ENCODE data around the gene COCH.

The COCH gene

DNA sequence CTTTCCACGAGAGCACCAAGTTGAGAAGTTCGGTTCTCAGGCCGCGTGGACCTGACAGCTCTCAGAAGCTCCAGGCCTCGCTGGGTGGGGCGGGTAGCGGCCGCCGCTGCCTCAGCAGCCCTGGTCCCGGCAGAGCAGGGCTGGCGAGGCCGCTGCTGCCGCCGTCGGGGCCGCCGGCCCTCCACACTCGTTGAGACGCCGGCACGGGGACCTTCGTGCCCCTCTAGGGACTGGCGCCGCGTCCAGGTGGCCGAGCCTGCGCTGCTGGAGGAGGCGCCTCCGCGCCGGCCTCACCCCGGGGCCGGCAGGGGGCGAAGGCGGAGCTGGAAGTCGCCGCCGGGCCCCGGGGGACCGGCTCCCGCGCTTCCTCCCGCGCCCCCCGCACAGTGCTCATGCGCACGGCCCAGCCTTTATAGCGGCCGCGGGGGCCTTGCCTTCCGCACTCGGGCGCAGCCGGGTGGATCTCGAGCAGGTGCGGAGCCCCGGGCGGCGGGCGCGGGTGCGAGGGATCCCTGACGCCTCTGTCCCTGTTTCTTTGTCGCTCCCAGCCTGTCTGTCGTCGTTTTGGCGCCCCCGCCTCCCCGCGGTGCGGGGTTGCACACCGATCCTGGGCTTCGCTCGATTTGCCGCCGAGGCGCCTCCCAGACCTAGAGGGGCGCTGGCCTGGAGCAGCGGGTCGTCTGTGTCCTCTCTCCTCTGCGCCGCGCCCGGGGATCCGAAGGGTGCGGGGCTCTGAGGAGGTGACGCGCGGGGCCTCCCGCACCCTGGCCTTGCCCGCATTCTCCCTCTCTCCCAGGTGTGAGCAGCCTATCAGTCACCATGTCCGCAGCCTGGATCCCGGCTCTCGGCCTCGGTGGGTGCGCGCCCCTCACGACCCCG is at the start of gene COCH:
Gene COCH, plus strand, starts transcription at position 440 of the 879 bp plus-strand sequence. Its CDS starts 380 bp downstream, at position 820.
- FAIRE-seq (peak; percentile 53), DNase-seq (ENCODE audit: insufficient read length, low spot score) (peak; percentile 66)

DNA sequence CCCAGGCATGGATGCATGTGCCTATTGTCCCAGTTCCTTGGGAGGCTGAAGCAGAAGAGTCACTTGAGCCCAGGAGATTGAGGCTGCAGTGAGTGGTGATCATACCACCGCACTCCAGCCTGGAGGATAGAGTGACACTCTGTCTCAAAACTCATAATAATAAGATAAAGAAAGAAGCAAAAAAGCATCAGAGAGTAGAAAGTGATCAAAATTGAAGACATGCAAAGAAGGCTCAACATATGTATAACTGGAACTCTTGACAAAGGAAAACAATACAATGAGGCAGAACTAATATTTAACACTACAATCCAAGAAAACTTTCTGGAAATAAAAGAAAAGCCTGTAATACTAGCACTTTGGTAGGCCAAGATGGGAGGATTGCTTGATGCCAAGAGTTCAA is 48.3 kb upstream of the COCH start:
- FAIRE-seq (no peak), DNase-seq (ENCODE audit: insufficient read length, low spot score) (no peak)

DNA sequence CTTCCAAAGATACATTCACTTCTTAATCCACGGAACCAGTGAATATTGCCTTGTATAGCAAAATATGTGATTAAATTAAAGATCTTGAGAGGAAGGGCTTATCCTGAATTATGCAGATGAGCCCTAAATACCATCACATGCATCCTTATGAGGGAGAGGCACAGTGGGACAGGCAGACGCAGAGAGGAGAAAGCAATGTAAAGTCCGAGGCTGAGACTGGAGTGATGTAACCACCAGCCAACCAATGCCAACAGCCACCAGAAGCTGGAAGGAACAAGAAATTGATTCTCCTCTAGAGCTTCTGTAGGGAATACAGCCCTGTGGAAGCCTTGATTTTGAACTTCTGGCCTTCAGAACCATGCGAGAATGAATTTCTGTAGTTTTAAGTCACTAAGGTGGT is 44.5 kb upstream of the COCH start:
- FAIRE-seq: no peak

DNA sequence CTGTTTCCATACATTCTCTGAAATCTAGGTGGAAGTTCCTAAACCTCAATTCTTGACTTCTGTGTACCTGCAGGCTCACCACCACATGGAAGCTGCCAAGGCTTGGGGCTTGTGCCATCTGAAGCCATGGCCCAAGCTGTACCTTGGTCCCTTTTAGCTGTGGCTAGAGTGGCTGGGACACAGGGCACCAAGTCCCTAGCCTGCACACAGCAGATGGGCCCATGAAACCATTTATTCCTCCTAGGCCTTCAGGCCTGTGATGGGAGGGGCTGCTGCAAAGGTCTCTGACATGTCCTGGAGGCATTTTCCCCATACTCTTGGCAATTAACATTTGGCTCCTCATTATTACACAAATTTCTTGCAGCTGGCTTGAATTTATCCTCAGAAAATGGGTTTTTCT is 40.0 kb upstream of the COCH start:
- no peak for DNase-seq (ENCODE audit: insufficient read length, low spot score)
- no peak for FAIRE-seq

More for the DNA sequence above, 44.5 kb upstream of the COCH start:
- DNase-seq (ENCODE audit: insufficient read length, low spot score): no peak

DNA sequence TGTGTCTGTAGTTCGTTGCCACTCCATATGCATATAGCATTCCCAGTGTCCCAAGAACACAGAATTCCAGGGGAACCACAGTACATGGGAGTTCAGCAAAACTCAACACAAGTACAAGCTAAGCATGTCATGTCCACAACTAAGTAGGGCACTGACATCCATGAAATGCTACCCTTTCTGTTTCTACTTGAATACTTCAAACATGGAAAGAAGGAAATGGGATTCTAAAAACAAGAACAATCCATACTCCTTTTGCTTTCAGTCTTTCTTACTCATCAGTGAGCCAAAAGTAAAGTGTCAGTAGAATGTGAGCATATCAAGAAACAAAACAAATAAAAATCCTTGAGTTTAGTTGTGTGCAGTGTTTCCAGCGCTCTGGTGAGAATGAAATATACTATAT is 36.0 kb upstream of the COCH start:
- no peak for DNase-seq (ENCODE audit: insufficient read length, low spot score)
- no peak for FAIRE-seq

DNA sequence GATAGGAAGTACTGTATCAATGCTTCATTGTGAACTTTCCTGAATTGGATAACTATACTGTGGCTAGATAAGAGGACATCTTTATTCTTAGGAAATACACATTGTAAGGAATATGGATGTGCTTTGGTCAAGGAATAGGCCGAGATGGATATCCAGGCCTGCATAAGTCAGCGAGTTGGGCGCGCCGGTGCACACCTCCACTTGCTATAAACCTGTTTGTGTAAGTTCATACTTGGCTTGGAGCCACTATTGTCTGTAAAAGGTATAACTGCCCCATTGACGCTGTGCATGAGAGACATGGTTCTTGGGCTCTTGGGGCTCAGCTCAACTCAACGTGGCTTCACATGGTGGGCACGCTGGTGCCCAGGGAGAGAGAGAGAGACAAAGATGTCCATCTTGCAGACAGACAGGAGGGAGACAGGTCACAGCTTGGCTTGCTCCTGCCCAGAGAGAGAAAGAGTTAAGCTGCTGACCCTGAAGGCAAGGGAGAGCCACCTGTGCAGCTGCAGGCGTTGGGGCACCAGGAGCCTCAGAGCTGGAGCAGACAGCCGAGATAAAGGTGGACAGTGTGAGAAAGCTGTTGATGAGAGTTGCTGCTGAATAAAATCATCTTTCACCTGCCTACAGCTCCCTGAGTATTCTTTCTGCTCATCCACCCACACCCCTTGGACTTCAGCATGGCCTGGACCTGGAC is 34.1 kb upstream of the COCH start:
- FAIRE-seq (no peak), DNase-seq (ENCODE audit: insufficient read length, low spot score) (no peak)

DNA sequence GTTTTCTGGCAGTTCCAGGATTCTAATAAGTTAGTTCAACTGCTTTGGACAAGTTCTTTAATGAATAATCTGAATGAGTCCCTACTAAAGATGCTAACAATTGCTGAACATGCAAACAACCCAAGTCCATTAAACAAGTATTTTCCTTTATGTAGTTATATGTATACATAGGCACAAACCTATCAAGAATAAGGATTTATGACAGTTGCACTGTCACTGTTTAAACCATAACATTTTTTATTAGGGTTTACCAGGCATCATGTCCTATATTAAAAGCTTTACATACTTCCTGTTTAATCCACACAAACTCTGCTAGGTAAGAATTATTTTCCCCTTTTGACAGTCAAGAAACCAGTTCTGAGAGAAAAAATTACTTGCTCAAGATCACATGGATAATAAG is 31.9 kb upstream of the COCH start:
- DNase-seq (ENCODE audit: insufficient read length, low spot score) (no peak), FAIRE-seq (no peak)

DNA sequence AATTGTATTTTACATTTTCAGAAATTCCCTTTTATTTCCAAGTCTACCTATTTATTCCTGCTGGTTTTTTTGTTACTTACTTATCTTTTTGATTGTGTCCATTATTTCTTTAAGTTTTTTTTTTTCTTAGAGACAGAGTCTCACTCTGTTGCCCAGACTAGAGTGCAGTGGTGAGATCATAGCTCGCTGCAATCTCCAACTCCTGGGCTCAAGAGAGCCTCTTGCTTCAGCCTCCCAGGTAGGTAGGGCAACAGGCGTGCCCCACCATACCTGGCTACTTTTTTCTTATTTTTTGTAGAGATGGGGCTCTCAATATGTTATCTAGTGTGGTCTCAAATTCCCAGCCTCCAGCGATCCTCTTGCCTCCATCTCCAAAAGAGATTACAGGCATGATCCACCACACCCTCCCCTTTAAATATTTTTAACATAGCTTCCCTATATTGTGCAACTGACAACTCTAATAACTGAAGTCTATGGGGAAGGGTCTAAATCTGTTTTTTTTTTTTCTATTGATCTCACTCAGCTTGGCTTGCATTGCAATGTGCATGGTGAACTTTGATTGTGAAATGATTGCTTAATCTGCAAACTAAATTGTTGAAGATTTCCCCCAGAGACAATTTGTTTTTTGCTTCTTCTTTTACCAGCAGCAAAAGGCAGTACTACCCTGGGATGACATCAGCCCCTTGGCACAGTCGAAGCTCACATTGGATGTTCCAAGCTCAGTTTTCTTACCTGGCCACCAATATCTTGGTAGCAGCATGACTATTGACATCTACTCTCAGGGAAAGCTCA is 25.7 kb upstream of the COCH start:
- FAIRE-seq: no peak
- DNase-seq (ENCODE audit: insufficient read length, low spot score): no peak

DNA sequence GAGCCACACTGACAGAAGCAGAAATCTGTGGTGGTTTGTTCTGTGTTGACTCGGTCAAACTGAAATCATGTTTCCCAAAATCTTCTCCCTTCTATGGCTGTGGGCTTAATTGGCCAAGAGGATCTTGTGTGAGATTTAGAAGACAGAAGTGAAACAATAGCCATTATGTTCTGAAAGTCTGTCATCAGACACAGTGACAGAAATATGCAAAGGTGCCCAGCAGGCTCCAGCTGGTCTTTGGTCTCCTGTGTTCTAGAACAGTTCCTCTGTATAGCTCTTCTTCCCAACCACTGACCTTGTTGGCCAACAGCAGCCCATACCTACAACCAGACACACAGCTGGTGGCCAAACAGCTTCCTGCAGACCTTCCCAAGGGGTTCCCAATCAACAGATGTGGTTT is 25.0 kb upstream of the COCH start:
- DNase-seq (ENCODE audit: insufficient read length, low spot score) (peak; percentile 14), FAIRE-seq (peak; percentile 94)

DNA sequence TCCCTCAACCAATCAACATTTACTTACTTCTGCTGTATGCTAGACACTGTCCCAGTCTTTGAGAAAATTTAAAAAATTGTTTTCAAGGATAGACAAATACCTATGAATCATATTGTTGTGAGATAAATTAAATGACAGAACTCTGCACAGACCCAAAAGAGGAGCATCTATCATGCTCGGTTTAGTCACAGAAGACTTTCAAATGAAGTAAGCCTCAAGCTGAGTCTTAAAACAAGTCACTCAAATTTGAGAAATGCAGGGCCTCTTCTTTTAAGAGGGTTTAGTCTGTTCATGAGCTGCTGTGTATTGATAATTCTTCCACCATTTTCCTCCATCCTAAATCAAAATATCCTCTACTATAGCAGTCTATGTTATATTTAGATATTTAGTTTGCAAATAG is 24.4 kb upstream of the COCH start:
- DNase-seq (ENCODE audit: insufficient read length, low spot score) (no peak), FAIRE-seq (no peak)

DNA sequence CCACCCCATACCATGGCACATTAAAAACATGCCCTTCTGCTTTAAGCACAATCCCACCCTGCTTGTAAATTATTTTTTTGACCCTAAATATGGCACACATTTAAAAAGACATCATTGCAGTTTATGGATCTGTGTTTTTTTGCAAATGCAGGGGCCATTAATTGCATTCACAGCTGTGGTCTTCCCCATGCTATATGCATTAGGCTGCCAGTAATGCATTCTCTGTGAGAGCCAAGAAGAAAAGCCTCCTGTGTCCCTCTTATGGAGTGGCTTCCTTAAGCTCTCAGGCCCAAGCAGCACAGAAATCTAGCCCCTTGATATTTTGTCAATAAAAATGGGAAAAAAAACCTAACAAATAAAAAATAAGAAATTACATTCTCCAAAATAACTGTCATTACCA is 20.4 kb upstream of the COCH start:
- no peak for FAIRE-seq
- DNase-seq (ENCODE audit: insufficient read length, low spot score): no peak

DNA sequence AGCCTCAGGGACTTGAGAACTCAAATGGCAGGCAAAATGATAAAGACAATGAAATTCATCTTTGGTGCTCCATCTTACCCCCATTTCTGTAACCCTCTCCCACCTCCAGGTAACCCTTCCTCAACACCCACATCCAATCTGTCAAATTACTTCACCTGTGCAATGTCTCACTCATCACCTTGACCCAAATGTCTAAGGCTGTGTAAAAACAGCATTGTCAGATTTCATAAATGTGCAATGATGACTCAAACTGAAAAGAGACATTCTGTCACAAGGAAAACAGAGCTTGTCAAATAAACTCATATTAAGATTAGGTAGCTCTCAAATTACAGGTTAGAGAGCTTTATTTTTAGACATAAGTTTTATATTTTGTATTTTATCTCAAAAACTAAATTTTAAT is 19.9 kb upstream of the COCH start:
- FAIRE-seq (no peak), DNase-seq (ENCODE audit: insufficient read length, low spot score) (no peak)

DNA sequence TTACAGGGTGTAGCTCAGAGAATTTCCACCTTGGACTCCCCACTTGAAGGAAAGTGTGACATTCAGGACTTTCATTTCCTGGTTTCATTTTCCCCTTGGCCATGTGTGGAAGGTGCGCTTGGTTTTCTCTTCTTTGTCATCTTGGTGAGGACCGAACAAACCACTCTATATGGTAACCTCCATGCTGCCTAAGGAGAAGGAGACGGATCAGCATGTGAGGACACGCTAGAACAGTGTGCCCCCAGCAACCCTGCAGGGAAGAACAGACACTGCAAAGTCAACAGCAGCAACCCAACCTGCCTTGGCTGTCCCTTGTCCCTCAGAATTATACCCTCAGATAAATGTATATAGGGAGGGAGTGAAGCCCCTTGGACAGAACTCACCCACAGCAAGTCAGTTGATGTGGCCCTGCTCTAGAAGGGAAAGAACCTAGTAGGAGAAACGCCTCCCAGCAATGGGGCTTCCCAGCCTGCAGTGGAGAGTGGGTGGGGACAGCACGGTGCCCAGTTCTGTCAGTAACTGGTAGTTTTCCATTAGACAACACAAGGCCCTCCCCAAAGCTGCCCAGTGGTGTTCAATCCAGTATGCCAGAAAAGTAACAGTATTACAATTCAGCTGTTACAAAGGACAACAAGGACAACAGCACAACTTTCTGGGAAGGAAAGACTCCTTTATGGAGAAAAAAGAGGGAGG is 18.9 kb upstream of the COCH start:
- peak; percentile 72 for FAIRE-seq
- DNase-seq (ENCODE audit: insufficient read length, low spot score): no peak

DNA sequence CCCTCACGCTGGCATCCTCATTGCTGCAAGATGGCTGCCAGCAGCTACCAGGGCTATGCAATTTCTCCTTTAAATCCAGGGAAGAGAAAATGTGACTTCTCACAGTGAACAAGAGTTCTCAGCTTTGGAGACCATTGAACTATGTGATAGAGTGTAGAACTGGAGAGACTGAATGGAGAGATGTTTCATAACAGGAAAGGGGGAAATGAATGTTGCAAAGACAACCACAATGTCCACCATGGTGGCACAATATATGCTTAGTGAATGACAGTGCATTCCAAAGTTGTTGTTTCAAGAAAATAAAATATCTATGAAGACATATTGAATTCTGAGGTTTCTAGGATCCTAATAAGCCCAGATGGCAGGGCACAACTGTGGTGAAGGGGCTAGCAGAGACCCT is 13.2 kb upstream of the COCH start:
- FAIRE-seq (no peak), DNase-seq (ENCODE audit: insufficient read length, low spot score) (no peak)

DNA sequence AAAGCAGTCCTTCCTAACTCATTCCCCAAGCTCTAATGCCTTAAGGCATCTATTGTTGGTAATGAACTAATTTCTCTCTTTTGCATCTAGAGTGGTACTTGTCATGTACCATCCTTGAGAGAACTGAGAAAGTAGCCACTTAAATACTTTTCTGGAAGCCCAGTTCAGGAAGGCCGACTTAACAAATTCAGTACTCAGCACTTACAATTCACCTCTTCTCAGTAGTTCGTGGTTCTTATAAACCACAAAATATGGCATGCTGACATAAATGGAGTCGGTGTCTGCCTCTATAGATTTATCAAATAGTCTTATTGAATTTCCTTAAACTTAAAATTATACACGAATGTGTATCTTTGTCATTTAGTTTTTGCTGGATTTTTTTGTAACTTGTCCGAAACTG is 9.4 kb upstream of the COCH start:
- DNase-seq (ENCODE audit: insufficient read length, low spot score) (no peak), FAIRE-seq (no peak)

DNA sequence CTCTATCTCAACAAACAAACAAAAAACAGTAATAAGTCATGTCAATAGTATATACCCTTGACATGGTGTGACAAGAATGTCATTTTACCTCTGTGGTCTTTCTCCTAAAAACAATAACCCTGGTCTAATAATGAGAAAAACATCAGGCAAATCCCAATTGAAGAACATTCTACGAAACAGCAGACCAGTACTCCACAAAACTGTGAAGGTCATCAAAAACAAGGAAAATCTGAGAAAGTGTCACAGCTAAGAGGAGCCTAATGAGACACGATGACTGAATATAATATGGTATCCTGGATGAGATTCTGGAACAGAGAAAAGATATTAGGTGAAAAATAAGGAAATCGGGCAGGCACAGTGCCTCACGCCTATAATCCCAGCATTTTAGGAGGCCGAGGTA is 5.6 kb upstream of the COCH start:
- FAIRE-seq: no peak

DNA sequence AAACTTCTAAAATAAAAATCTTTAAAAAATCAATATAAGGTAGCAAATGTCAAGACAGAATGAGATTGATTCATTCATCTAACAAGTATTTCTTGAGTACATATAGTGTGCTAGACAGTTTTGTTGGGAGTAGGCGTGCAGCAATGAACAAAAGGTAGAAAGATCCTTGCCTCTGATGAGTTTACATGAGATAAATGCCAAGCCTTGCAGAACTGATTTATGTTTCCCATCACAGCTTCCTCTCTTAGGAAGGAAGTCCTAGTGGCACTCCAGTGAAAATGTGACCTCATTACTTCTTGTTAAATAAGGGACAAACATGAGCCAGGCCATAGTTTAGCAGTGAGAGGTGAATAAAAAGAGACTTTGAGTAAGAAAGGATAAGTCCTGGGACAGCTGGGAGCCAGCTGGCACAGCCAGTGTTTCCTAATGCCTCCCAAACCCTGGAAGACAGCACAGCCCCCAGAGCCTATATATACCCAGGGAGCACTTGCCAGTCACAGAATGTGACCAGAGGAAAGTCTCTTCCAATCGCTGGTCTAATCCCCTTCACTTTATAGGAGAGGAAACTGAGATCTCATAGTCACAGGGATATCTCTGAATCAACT is 4.7 kb upstream of the COCH start:
- FAIRE-seq: no peak
- no peak for DNase-seq (ENCODE audit: insufficient read length, low spot score)

More for the DNA sequence above, 5.6 kb upstream of the COCH start:
- no peak for DNase-seq (ENCODE audit: insufficient read length, low spot score)

DNA sequence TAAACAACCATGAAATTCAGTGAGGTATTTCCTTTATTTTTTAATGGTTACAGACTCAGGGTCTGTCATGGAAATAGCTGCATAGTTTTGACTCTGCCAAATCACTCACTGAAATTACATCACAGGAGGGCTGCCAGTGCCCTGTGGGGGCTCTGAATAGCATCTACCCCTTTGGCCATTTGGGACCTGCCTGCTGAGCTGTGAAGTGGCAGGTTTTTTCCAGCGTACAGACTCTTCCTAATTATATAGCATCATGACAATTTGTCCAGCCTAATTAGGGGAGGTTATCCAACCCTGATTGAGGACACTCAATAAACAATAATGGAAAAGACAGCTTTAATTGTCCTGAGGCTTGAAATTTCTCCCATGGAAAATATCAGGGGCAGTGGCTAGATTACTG is 1.8 kb upstream of the COCH start:
- no peak for FAIRE-seq
- no peak for DNase-seq (ENCODE audit: insufficient read length, low spot score)

DNA sequence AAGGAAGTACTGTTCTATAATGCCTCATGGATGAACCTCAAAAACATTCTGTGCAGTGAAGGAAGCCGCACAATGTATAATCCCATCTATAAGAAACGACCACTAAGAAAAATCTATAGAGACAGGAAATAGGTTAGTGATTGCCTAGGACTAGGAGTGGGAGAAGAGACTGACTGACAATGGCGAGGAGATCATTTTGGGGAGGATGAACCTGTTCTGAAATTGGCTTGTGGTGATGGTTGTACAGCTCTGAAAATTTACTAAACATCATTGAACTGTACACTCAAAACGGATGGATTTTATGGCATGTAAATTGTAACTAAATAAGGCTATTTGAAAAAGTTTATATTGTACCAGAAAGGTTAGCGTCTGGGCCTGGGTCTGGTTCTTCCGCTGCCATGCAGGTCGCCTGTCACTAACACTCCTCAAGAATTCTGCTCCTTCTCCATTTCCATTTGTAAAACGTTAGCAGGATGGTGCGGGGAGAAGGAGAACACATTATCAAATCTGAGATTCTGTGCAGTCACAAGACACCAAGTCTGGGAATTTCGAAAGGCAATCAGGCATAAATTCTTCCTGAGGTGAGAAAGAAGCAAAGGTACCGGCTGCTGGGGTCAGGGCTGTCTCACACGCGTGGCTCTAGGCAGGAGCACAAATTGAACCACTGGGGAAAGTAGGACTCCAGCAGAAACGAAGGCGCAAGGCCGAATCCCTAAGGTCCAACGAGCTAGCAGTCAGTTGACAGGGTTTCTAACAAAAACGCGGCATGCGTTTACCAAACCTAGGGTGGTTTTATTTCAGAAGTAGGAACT is 845 bp upstream of the COCH start:
- FAIRE-seq (peak; percentile 55), DNase-seq (ENCODE audit: insufficient read length, low spot score) (no peak)

Data from GM19239 (cell line).